ENCODE measurements around the gene EPHB1.

Gene EPHB1

DNA sequence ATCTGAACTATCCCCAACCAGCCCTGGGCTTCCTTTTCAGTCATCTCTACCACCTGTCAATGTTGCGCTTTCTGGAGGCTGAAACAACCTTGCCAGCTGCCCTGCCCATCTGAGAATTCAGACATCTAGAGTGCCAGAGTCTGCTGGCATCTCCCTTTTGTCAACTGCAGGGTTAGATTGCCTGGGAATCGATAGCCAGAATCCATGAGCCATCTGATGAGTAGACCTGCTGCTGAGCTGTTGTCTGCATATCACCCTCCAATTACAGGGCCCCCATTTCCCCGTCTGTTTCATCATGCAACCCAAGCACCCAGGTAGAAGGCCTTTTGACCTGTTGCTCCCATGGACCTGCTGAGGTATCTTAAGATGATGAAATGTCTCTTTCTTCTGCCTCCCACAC lies 280.1 kb downstream of the EPHB1 start:
- no peak for TF ChIP-seq CTCF (IDR thresholded peaks at IDR 0.05; ENCODE audit: low read depth, low read length, missing control alignments)
- in situ Hi-C loops (cut with HindIII; ENCODE audit: low sequenced_read_pairs), result no loop called here
- H3K4me3 ChIP-seq (ENCODE audit: low read depth, low read length), result no peak overlapping the region
- DNase-seq (ENCODE audit: low read depth), result no peak

DNA sequence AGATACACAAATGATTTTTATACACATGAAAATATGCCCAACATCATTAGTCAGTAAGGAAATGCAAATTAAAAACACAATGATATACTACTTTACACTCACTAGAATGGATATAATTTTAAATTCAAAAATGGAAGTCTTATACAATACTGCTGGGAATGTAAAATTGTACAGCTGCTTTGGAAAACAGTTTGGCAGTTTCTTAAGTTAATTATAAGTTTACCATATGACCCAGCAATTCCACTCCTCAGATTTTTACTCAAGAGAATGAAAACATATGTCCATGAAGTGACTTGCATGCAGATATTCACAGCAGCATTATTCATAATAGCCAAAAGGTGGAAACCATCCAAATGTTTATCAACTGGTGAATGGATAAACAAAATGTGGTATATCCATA lies 281.3 kb downstream of the EPHB1 start:
- no peak overlapping the region for H3K4me3 ChIP-seq (ENCODE audit: low read depth, low read length)
- in situ Hi-C loops (cut with HindIII; ENCODE audit: low sequenced_read_pairs), result no loop called here
- DNase-seq (ENCODE audit: low read depth), result no peak
- no peak for TF ChIP-seq CTCF (IDR thresholded peaks at IDR 0.05; ENCODE audit: low read depth, low read length, missing control alignments)

- in situ Hi-C loops (cut with HindIII; ENCODE audit: low sequenced_read_pairs), result no loop called here
- TF ChIP-seq CTCF (IDR thresholded peaks at IDR 0.05; ENCODE audit: low read depth, low read length, missing control alignments), result no peak
- H3K4me3 ChIP-seq (ENCODE audit: low read depth, low read length), result no peak overlapping the region
- DNase-seq (ENCODE audit: low read depth), result no peak
These were observed 282.1 kb downstream of the EPHB1 start for GRCh38 chr3:135077186-135077585.

DNA sequence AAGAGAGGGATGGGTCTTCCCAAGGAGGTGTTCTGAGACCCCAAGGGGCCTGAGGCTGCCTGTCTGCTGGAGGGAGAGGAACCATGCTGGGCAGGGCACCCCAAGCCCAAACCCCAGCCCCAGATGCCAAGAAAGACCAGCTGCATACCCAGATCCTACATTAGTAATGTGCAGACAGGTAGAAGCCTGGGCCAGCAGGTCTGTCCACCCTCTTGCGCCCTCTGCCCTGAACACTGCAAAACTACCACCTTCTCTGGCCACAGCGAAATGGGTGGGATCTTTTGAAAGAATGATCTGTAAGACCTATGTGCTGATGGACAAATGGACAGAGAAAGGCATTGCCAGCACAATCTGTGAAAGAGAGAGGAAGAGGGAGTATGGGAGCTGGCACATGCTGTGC lies 283.2 kb downstream of the EPHB1 start:
- H3K4me3 ChIP-seq (ENCODE audit: low read depth, low read length), result no peak overlapping the region
- TF ChIP-seq CTCF (IDR thresholded peaks at IDR 0.05; ENCODE audit: low read depth, low read length, missing control alignments), result no peak
- DNase-seq (ENCODE audit: low read depth), result no peak
- in situ Hi-C loops (cut with HindIII; ENCODE audit: low sequenced_read_pairs), result no loop called here

DNA sequence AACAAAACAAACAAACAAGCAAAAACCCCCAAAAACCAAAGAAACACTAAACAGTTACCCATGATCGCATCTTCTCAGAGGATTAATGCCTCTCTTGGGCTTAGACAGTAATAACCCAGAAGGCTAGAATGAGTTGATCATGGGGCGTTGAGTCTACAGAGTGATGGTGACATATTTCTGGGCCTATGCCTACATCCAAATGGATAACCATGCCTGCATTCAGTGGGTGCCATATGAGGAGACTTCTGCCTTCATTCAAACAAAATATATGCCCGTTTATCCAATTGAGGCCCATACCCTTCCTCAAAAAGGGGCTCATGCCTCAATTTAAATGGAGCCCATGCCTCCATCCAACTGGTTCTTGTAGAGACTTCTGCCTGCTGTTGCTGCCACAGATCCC lies 284.0 kb downstream of the EPHB1 start:
- DNase-seq (ENCODE audit: low read depth), result no peak
- H3K4me3 ChIP-seq (ENCODE audit: low read depth, low read length), result no peak overlapping the region
- in situ Hi-C loops (cut with HindIII; ENCODE audit: low sequenced_read_pairs), result no loop called here
- no peak for TF ChIP-seq CTCF (IDR thresholded peaks at IDR 0.05; ENCODE audit: low read depth, low read length, missing control alignments)

- in situ Hi-C loops (cut with HindIII; ENCODE audit: low sequenced_read_pairs), result no loop called here
- no peak overlapping the region for H3K4me3 ChIP-seq (ENCODE audit: low read depth, low read length)
- DNase-seq (ENCODE audit: low read depth), result no peak
- no peak for TF ChIP-seq CTCF (IDR thresholded peaks at IDR 0.05; ENCODE audit: low read depth, low read length, missing control alignments)
These were observed 286.4 kb downstream of the EPHB1 start for GRCh38 chr3:135081451-135081850.

- no peak for TF ChIP-seq CTCF (IDR thresholded peaks at IDR 0.05; ENCODE audit: low read depth, low read length, missing control alignments)
- DNase-seq (ENCODE audit: low read depth), result no peak
- in situ Hi-C loops (cut with HindIII; ENCODE audit: low sequenced_read_pairs), result no loop called here
- no peak overlapping the region for H3K4me3 ChIP-seq (ENCODE audit: low read depth, low read length)
These were observed 286.9 kb downstream of the EPHB1 start for GRCh38 chr3:135081856-135082434.
